Fibroblast of lung (primary cell): ENCODE measurements around the gene ATRX. TPM values are rescaled to one million over a fixed set of nuclear protein-coding genes. Genes with fewer than 3 reads are reported as not detected.

Experiments used
- DNase-seq, 2 donors: peaks; one replicate each; pipeline versions ENCODE4 v3.0.0 to v3.0.0-alpha.2; 2010; ENCODE audit warnings: low read depth in 2 of 2
- H2AFZ ChIP-seq: 2 replicates; pipeline ENCODE4 v1.5.1; 2012; ENCODE audit warnings: low read length, control low read depth, inconsistent platforms
- H3K27ac ChIP-seq: 2 replicates; pipeline ENCODE4 v1.5.1; 2011; ENCODE audit warnings: low read length, control low read depth; ENCODE audit not compliant: insufficient read depth
- H3K27me3 ChIP-seq: 2 replicates; pipeline ENCODE4 v1.5.1; 2011; ENCODE audit warnings: mild to moderate bottlenecking, low read length; ENCODE audit not compliant: control insufficient read depth, insufficient read depth
- H3K36me3 ChIP-seq: 2 replicates; pipeline ENCODE4 v1.5.1; 2011; ENCODE audit warnings: low read length; ENCODE audit not compliant: control insufficient read depth, insufficient read depth
- H3K4me1 ChIP-seq: 2 replicates; pipeline ENCODE4 v1.5.1; 2011; ENCODE audit warnings: low read length; ENCODE audit not compliant: control insufficient read depth, insufficient read depth; ENCODE audit errors: extremely low read depth
- H3K4me2 ChIP-seq: 2 replicates; pipeline ENCODE4 v1.5.1; 2011; ENCODE audit warnings: low read length, control low read depth; ENCODE audit not compliant: insufficient read depth; ENCODE audit errors: extremely low read depth
- H3K4me3 ChIP-seq, 4 experiments: fragments of 200-600 bp in 1 of 4; sonication (generic) in 1 of 4; replicated peaks in 1 of 4; 2 replicates each; pipeline ENCODE4 v1.5.1; 2011 to 2016; ENCODE audit warnings: low read length in 4 of 4, low read depth in 3 of 4, mild to moderate bottlenecking in 3 of 4, control low read depth in 2 of 4, inconsistent platforms in 1 of 4, mixed read lengths in 1 of 4; ENCODE audit not compliant: insufficient read depth in 1 of 4; ENCODE audit errors: control extremely low read depth in 1 of 4
- H3K79me2 ChIP-seq: 2 replicates; pipeline ENCODE4 v1.5.1; 2012; ENCODE audit warnings: mild to moderate bottlenecking, low read length, inconsistent platforms; ENCODE audit not compliant: control insufficient read depth, insufficient read depth
- H3K9ac ChIP-seq: 2 replicates; pipeline ENCODE4 v1.5.1; 2011; ENCODE audit warnings: mild to moderate bottlenecking, low read length, control low read depth; ENCODE audit not compliant: insufficient read depth
- H3K9me3 ChIP-seq: 2 replicates; pipeline ENCODE4 v1.5.1; 2012; ENCODE audit warnings: low read depth, low read length; ENCODE audit not compliant: control insufficient read depth, insufficient read depth
- H4K20me1 ChIP-seq: 2 replicates; pipeline ENCODE4 v1.5.1; 2011; ENCODE audit warnings: low read length; ENCODE audit not compliant: control insufficient read depth, insufficient read depth; ENCODE audit errors: extremely low read depth
- EZH2 ChIP-seq: IDR thresholded peaks from 2 replicates; pipeline ENCODE4 v1.5.1; 2012; ENCODE audit warnings: low read length, control low read depth, mild to moderate bottlenecking; ENCODE audit errors: missing control alignments
- polyA plus RNA-seq, 2 donors: library from polyadenylated mRNA; depleted of rRNA in 1 of 2; stranded (reverse) in 1 of 2; unstranded in 1 of 2; fragments of >200 nt; gene quantifications; 2 replicates each; pipeline ENCODE4 v1.2.1, GENCODE V29; 2011 to 2012; ENCODE audit warnings: missing spikeins in 1 of 2
- total RNA-seq: library from RNA; depleted of rRNA; stranded (reverse); fragments of >200 nt; gene quantifications from 2 replicates; pipeline ENCODE4 v1.2.1, GENCODE V29; 2014
- TF ChIP-seq, protein P1 (sequence below), 2 donors: IDR thresholded peaks in 1 of 2; conservative IDR thresholded peaks in 1 of 2; 1 replicate in 1 of 2; 2 replicates in 1 of 2; pipeline ENCODE4 v1.5.1; 2011 to 2012; ENCODE audit warnings: low read length in 2 of 2, control low read depth in 1 of 2, inconsistent platforms in 1 of 2, low read depth in 1 of 2, mild to moderate bottlenecking in 1 of 2

ATRX gene
- total and polyA plus RNA-seq, 2 donors (not counting 1 experiment from before 2014, with no cell fraction given) = 52.6 to 100 TPM

DNA sequence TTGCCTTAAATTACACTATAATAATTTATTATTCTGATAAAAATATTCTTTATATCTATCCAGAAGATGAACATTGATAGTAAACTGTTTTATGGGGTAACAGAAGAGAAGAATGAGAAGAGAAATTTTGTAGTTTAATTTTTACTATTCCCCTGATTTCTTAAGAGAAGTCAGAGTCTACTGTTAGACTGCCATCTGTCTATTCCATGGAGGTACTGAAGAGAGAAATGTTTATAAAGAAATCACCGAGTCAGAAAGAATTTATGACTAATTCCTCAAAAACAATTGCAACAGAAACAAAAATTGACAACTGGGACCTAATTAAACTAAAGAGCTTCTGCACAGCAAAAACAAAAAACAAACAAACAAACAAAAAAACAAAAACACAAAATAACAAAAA, 188.9 kb downstream of the ATRX start:
- no peaks in the 10 kb centered on the region for H3K4me1 ChIP-seq
- DNase-seq = peak; percentile 43 to 52
- H3K27ac ChIP-seq = no peak overlapping the region
- TF ChIP-seq EZH2 = no peak
- TF ChIP-seq, protein P1, sequence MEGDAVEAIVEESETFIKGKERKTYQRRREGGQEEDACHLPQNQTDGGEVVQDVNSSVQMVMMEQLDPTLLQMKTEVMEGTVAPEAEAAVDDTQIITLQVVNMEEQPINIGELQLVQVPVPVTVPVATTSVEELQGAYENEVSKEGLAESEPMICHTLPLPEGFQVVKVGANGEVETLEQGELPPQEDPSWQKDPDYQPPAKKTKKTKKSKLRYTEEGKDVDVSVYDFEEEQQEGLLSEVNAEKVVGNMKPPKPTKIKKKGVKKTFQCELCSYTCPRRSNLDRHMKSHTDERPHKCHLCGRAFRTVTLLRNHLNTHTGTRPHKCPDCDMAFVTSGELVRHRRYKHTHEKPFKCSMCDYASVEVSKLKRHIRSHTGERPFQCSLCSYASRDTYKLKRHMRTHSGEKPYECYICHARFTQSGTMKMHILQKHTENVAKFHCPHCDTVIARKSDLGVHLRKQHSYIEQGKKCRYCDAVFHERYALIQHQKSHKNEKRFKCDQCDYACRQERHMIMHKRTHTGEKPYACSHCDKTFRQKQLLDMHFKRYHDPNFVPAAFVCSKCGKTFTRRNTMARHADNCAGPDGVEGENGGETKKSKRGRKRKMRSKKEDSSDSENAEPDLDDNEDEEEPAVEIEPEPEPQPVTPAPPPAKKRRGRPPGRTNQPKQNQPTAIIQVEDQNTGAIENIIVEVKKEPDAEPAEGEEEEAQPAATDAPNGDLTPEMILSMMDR (conservative IDR thresholded peaks at IDR 0.05 in 1 of 2, IDR thresholded peaks at IDR 0.05 in 1 of 2; ENCODE audit: low read depth in 1 of 2, low read length in 2 of 2) = peak in 1 of 2 donors; percentile 44
- no peaks in the 10 kb centered on the region for H3K9me3 ChIP-seq
- no peak overlapping the region for H3K4me2 ChIP-seq
- no peaks in the 10 kb centered on the region for H3K36me3 ChIP-seq
- no peak overlapping the region for H3K4me3 ChIP-seq
- no peak overlapping the region for H2AFZ ChIP-seq
- H3K79me2 ChIP-seq = no peaks in the 10 kb centered on the region
- H3K9ac ChIP-seq = no peak overlapping the region
- no peaks in the 10 kb centered on the region for H3K27me3 ChIP-seq
- no peaks in the 10 kb centered on the region for H4K20me1 ChIP-seq

DNA sequence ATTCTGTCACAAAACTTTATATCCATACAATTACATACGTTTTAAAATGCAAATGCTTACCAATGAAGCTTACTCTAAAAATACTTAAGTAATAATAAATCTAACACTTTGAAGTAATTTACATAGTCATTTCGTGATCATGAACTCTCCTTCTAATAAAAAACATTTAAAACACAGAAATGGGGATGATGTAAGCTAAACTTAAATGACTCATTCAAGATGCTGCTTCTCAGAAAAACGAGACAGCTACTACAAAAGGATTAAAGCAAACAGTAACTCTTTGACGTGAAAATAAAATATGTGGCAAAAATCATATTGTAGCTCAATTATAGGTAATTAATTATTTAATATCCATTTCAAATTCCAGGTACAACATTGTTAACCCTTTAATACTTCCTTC, 190.2 kb downstream of the ATRX start:
- Histone ChIP-seq H2AFZ (no peak overlapping the region), H3K4me1 (no peaks in the 10 kb centered on the region), H3K27me3 (no peaks in the 10 kb centered on the region), H3K4me2 (no peak overlapping the region), H3K79me2 (no peaks in the 10 kb centered on the region), H3K27ac (no peak overlapping the region), H3K9me3 (no peaks in the 10 kb centered on the region), H3K9ac (no peak overlapping the region), H3K4me3 (no peak overlapping the region), H4K20me1 (no peaks in the 10 kb centered on the region), H3K36me3 (no peaks in the 10 kb centered on the region)
- DNase-seq = peak; percentile 1 to 16
- TF ChIP-seq EZH2 = no peak
- TF ChIP-seq, protein P1 (conservative IDR thresholded peaks at IDR 0.05 in 1 of 2, IDR thresholded peaks at IDR 0.05 in 1 of 2; ENCODE audit: low read depth in 1 of 2, low read length in 2 of 2) = no peak

DNA sequence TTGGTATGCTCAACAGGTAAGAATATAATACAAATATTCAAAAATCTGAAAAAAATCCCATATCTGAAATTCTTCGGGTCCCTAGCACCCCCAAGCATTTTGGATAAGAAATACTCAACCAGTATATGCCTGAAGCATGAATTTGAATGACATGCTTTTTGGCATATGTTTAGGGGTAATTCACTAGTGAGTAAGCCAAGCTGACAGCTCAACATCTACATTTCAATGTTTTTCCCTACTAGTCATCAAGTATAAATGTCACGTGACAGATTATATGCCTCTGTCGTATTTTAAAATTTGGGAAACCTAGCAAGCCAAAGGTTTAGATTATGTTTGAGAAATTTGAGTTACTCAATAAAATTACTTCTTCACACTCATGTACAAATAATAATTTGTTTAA, 213.7 kb downstream of the ATRX start:
- Histone ChIP-seq H3K9me3 (no peaks in the 10 kb centered on the region), H3K4me3 (no peak overlapping the region), H3K27ac (no peak overlapping the region), H3K4me2 (no peak overlapping the region), H3K79me2 (no peaks in the 10 kb centered on the region), H3K4me1 (no peaks in the 10 kb centered on the region), H3K36me3 (no peaks in the 10 kb centered on the region), H2AFZ (no peak overlapping the region), H3K9ac (no peak overlapping the region), H3K27me3 (no peaks in the 10 kb centered on the region), H4K20me1 (no peaks in the 10 kb centered on the region)
- TF ChIP-seq, protein P1 (conservative IDR thresholded peaks at IDR 0.05 in 1 of 2, IDR thresholded peaks at IDR 0.05 in 1 of 2; ENCODE audit: low read depth in 1 of 2, low read length in 2 of 2) = no peak
- TF ChIP-seq EZH2 = no peak
- DNase-seq = peak; percentile 13 to 21
